ENCODE measurements around the gene DOCK9.
"Not testable (repeated sequence)": the region's sequence is repeated elsewhere in the genome, so short reads cannot be mapped to it uniquely, and the experiment has no call there.

DOCK9 gene

DNA sequence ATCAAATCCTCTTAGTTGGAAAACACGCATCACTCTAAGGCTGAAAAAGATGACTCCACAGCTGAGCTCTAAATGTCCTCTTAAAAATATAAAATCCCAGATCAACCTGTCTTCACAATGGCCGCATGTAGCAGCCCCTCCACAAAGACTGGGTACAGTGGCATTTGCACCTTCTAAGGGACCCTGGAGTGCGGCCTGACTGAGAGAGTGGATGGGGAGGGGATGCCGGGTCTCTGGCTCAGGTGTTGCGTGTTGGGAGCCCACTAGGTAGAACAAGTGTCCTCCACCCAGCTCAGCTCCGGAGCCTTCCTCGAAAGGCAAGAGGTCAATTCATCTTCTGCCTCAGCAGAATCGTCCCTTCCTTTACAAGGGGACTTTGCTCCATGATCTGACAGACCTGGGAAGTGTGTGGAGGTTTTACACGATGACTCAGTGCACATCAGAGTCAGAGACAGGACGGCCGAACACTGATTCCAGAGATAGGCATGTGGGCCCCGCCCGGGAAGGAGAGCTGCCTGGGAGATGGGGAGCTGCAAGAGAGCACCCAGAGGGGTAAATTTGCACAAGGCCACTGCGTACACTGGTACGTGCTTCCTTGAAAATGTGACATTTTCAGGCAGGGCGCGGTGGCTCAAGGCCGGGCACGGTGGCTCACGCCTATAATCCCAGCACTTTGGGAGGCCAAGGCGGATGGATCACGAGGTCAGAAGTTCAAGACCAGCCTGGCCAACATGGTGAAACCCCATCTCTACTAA lies 201.8 kb downstream of the DOCK9 start:
- DNase-seq (ENCODE audit: low read depth in 2 of 2): no peak

DNA sequence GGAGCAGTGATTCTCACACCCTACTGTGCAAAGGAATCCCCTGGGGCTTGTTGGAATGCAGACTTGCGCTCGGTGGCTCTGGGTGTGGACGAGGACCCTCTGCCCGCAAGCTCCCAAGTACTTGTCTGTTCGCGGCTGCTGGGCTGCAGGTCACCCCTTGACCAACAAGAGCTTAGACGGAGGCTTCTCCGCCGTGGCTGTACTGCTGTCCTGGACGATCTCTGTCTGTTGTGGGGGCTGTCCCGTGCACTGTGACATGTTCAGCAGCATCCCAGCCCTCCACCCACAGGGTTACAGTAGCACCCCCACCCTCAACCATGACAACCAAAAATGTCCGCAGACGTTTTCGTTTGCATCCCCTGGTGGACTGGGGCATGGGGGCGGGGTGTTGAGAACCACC lies 202.5 kb downstream of the DOCK9 start:
- no peak for DNase-seq (ENCODE audit: low read depth in 2 of 2)

DNA sequence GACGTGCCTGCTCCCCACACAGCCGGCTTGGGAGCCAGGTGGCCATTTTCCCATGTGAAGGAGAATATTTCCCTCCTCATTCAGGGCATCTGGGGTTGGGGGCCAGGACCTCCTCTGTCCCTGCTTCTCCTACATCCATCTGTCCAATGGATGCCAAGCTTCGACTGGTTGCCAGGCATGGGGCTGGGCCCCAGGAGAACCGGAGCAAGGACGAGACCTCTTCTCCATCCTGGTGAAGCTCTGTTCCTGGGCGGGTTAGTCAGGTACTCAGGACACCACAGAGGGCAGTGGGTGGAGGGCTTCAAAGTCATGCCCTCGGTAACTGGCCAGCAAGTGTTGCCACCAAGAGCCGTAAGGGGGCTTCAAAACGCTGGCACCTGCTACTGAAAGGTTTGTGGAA lies 203.1 kb downstream of the DOCK9 start:
- no peak for DNase-seq (ENCODE audit: low read depth in 2 of 2)

DNA sequence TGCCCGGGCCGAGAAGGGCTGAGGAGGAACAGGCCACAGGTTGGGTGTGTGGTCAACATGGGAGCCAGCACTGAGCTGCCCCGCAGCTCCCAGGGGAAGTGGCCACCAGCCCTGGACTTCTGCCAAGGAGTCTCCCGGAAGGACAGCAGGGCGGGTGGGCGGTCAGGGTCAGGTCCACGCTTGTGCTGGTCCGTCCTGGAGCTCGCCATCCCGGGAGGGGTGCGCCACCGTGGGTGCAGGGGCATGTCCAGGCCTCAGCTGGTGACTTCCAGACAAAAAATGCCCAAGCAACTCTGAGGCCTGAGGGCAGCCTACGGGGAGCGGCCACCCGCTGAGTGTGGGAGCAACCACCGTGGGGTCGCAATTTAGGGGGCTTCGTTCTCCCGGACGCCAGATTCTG lies 203.9 kb downstream of the DOCK9 start:
- no peak for DNase-seq (ENCODE audit: low read depth in 2 of 2)

DNA sequence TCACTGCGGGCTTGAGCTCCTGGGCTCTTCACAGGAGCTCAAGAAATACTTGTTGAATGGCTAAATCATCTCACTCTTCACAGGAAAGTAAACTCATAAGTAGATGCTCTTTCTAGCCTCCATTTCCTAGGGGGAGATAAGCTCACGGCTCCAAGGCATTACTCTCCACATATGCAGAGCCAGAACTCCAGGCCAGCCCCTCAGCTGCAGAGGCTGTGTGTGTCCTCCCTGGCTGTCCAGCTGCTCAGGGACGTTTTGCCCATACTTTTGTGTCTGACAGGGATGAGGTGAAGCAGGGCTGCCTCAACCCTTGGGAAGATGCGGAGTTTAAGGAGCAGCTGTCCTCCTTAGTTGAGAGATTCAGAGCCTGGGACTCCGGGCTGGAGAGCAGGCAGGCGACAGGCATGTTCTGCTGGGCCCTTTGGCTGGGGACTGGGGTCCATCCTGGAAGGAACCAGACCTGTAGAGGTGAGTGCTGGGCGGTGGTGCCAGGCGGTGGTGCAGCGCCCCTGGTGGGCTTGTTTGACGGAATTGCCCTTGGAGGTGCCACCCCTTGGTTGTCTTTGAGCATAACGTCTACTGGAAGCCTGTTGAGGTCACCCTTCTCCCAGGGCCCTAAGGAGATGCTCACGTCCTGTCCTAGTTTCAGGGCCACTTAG lies 204.9 kb downstream of the DOCK9 start:
- DNase-seq (ENCODE audit: low read depth in 2 of 2): no peak

DNA sequence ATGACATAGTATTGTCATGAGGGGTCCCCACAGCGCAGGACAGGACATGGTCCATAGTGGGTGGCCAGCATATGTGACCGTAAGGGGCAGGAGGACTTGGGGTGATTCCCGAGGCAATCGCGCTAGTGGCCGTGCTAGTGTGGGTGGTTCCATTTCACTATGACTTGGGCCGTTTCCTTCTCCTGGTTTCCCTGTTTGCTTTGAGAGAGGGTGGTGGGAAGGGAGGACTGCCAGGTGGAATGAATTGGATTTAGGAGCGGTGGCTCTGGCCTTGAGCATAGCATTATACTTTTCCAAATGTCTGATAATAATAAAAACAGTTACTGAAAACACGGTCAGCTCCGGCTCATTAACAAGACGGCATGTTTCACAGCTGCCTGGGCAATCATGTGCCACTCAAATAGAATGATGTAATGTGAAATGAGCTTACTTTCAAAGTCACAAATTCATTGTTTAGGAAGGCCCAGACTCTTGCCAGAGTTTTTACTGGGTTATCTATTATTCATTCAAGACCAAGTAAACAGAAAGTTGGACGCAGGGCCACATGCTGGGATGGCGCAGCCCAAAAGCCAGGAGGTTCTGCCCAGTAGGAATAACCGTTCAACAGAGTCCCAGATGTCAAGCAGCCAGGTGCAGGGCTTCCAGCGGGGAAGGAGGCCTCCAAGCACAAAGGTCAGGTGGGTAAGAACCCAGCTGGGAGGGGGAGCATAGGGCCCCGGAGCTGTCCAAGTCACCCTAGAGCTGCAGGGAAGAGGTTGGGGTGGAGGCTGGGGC lies 205.8 kb downstream of the DOCK9 start:
- DNase-seq (ENCODE audit: low read depth in 2 of 2): no peak

DNA sequence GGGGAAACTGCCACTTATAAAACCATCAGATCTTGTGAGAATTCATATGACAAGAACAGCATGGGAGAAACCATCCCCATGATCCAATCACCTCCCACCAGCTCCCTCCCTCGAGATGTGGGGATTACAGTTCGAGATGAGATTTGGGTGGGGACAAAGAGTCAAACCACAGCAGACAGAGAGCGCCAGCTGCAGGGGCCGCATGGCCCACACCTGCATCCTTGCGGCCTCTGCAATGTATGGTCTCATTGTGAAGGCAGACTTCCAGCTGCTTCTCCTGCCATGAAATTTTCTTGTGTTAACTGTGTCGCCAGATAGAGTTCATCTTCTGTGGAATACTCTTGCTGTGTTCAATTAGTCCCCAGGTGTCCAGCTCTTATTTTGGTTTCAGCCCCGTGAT lies 208.1 kb downstream of the DOCK9 start:
- DNase-seq (ENCODE audit: low read depth in 2 of 2): no peak

DNA sequence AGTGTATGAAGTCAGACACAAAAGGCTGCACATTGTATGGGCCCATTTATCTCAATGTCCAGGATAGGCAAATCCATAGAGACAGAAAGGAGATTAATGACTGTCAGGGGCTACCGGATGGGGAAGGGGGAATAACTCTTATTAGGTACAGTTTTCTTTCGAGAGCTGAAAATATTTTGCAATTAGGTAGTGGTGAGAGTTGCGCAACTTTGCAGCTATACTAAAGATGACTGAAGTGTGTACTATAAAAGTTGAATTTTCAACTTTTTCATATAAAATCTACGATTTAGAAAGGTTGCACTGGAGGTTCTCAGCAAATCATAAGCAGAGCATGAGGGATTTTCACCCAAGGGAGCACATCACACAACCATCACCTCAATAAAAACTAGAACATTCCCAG lies 209.3 kb downstream of the DOCK9 start:
- DNase-seq (ENCODE audit: low read depth in 2 of 2): no peak

DNA sequence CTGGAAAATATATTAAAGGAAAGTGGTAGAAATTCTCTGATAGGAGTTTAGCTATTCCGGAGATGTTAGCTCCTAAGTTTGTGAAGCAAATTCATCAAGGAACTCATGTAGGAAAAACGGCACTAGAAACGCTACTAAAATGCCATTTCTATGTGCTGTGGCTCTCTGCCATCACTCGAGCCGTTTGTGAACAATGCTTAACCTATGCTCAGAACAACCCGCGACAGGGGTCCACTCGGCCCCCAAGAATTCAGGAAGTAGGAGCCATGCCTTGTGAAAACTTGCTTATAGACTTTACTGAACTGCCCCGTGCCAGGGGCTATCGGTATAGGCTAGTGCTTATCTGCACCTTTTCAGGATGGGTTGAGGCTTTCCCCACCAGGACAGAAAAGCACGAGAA lies 211.2 kb downstream of the DOCK9 start:
- no peak for DNase-seq (ENCODE audit: low read depth in 2 of 2)

DNA sequence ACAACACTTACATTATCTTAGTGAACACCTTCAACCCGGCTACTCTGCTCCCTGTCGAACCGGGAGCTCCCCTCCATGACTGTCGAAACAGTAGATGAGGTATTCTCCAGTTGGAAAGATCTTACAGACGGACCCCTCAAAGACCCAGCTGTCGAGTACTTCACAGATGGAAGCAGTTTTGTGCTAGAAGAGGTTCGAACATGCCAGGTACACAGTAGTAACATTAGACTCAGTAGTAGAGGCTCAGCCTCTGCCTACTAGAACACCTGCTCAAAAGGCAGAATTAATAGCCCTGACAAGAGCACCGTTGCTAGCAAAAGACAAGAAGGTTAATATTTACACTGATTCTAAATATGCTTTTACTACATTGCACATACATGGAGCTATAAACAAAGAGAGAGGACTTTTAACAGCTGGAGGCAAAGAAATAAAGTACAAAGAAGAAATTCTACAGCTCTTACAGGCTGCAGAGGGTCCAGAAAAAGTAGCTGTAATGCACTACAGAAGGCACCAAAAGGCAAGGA lies 211.8 kb downstream of the DOCK9 start:
- no peak for DNase-seq (ENCODE audit: low read depth in 2 of 2)

DNA sequence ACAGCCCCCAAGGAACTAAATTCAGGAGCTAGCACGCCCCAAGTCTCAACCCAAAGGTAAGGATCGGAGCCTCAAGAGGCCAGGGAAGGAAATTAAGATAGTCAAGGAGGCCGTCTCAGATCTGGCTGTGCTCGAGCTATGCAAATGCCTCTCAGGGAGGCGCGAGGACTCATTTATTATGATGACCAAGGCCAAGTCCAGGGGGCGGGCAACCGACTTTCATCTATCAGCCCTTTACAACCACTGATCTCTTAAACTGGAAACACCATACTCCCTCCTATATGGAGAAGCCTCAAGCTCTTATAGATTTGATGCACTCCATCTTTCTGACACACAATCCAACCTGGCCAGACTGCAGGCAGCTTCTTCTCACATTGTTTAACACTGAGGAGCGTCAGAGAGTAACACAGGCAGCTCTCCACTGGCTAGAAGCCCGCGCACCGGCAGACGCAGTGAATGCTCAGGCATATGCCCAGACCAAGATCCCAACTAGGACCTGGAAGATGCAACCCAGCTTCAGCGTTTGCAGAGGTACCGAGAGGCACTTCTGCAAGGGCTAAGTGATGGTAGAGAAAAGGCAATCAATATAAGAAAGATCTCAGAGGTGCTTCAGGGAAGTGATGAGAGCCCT lies 215.8 kb downstream of the DOCK9 start:
- DNase-seq (ENCODE audit: low read depth in 2 of 2): no peak

DNA sequence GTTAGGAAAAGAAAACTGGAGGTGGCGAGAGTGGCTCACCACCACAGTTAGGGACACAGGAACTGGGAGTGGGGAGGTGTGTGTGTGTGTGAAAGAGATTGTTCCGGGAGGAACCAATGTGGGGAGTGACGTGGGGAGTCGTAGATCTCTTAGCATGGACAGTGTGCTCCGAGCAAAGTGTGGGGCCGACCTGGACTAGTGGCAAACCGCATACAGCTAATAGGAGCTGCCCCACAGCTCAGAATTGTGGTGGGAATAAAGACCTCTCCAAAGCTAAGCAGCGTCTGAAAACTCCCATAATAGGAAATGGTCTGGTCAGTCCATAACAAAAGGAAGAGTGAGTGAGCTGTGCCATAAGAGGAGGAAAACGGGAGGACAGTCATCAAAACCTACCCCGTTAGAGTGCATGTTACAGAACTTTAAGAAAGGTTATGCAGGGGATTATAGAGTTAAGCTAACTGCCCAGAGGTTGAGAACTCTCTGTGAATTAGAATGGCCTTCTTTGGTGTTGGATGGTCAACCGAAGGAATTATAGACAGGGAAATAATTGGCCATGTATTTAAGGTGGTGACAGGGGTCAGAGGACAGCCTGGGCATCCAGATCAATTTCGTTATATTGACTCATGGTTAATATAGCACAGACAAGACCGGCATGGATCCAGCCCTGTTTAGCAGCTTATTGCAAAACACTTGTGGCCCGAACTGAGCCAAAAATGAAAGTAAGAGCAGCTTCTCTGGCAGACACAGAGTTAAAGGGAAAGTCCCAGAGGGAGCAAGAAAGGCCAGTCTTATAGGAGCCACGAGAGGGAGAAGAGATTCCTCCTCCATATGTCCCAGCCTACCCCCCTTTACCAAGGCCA lies 216.5 kb downstream of the DOCK9 start:
- DNase-seq (ENCODE audit: low read depth in 2 of 2): no peak

DNA sequence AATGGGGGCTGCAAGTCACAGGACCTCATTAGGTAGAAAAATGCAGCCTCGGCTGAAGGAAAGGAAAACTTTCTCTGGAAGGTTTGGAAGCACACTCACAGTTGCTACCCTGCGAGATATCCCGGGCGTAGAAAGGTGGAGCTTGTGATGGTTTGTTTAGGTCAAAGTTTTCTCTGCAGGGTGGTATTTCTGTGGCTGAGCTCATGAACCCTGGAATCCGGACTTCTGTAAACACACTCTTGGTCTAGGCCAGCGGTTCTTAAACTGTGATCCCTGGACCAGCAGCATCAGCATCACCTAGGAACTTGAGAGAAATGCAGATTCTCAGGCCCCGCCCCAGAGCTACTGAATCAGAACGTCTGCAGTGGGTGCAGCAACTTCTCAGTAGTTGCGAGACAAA lies 222.1 kb downstream of the DOCK9 start:
- DNase-seq (ENCODE audit: low read depth in 2 of 2): no peak

DNA sequence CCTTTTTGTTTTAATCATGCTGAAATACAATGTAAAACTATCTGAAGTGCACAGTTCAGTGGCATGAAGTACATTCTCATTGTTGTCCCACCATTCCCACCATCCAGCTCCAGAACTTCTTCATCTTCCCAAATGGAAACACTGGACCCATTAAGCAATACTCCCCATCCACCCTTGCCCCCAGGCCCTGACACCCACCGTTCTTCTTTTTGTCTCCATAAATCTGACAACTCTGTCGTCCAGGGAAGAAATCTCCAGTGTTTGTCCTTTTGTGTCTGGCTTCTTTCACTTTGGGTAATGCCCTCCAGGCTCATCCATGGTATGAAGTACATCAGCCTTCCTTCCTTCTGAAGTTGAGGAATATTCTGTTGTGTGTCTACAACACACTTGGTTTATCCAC lies 222.7 kb downstream of the DOCK9 start:
- no peak for DNase-seq (ENCODE audit: low read depth in 2 of 2)

DNA sequence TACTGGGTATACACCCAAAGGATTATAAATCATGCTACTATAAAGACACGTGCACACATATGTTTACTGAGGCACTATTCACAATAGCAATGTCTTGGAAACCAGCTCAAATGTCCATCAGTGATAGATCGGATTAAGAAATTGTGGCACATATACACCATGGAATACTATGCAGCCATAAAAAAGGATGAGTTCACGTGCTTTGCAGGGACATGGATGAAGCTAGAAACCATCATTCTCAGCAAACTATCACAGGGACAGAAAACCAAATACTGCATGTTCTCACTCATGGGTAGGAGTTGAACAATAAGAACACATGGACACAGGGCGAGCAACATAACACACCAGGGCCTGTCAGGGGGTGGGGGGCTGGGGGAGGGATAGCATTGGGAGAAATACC lies 223.4 kb downstream of the DOCK9 start:
- DNase-seq (ENCODE audit: low read depth in 2 of 2): not testable (repeated sequence)

DNA sequence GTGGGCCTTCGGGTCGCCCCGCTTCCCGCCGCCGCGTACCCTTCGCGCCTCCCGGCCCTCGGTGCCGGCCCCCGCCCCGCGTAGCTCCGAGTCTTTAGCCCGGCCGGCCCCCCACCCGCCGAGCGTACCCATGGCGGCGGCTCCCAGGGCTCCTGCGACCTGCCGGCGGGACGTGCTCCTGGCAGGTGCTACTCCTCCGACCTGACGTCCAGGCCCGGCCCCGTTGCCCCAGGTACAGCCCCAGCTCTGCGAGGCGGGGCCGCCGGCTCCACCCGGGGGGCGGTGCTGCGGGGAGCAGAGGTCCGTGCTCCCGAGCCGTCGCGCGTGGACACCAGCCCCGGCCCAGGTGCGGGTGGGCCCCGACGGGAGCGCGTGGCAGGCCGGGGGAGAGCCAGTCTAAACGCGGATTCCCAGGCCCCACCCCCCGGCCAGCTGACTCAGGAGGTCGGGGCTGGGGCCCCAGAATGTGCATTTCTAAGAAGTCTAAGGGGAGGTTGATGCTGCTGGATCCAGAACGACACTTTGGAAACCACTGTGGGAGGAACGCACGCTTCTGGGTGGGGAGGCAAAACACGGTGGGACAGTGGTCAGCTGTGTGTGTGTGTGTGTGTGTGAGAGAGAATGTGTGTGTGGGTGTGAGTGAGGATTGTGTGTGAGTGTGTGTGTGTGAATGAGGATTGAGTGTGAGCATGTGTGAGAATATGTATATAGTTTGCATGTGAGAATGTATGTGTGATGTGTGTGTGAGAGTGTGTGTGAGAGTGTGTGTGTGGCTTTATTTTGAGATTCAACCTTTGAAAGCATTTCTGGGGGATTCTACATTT lies 225.2 kb downstream of the DOCK9 start, which contains the start of gene SLC15A1:
Gene SLC15A1 (minus strand): TSS at position 206 of the 824 bp plus-strand sequence. CDS start 74 bp downstream, at position 132.
- no peak for DNase-seq (ENCODE audit: low read depth in 2 of 2)

DNA sequence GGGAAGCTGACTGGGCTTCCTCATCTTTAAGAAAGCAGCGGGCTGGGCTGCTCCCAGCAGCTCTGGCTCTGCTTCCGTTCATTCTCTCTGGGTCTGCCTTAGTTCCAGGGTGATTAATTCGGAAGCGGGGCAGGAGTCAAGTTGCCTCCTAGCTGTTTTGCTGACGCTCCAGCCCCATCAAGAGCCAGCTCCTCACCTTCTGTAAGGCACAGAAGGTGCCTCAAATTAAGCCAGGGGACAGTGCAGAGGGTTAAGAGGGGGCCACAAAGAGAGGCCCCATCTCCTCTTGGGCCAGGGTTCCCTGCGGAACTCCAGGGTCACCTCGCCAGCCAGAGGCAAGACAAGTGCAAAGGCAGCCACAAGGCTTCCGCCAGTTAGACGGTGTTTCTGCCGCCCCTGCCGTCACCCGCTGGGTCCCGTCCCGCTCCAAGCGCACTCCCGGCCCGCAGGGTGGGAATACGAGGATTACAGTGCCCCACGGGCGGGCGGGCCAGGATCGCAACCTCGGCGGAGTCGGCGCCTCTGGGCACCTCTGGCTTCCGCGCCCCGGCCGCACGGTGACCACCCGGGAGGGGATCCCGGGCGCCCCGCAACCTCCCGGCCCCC lies 225.9 kb downstream of the DOCK9 start:
- no peak for DNase-seq (ENCODE audit: low read depth in 2 of 2)

DNA sequence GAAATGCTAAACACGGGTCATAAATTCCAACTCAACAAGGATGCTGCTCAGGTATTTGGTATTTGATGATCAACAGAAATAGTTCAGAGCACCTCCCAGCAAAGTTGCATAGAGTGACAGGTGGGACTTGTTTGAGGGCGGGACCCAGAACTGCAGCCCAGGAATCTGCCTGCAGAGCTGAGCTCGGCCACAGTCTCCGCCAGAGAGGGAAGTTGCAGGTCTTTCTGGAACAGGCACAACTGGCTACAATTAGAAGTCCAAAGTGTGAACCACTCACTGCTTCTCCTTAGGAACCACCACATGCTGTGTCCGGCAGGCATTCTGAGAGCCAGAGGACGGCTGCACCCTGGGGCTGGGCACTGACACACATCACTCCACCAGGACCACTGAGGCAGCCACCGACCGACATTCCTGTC lies 226.5 kb downstream of the DOCK9 start:
- no peak for DNase-seq (ENCODE audit: low read depth in 2 of 2)

DNA sequence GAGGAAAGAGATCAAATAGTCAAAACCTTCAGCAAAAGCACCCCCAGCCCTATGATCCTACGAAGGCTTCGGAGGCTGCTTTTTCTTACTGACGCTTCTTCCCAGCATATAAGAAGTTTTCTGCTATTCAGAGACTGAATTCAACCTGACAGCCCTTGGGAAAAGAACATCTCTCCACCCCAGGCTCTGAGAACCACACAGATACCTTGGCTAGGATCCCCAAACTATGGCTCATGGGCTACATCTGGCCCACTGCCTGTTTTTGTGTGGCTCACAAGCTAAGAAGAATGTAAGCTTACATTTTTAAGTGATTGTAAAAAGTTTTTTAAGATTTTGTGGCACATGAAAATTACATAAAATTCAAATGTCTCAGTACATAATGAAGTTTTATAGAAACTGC lies 228.4 kb downstream of the DOCK9 start:
- no peak for DNase-seq (ENCODE audit: low read depth in 2 of 2)

DNA sequence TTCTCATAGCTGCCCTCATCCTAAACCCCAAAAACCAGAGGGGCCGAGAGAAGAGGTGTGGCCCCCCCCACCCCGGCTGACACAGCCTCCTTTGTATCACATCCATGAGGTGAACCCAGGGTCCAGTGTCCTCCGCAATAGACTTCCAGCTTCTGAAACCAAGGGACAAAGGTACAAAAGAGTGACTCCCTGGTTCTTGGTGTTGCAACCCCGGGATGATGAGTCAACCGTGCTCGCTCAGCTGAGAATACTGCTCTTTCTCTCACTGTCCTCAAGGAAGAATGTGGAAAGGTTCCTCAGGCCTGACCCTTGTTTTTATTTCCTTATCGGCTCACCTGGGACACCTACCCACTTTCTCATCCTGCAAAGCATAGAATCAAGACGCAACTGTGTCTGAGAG lies 230.9 kb downstream of the DOCK9 start:
- no peak for DNase-seq (ENCODE audit: low read depth in 2 of 2)

All from stimulated activated CD8-positive, alpha-beta memory T cell treated with anti-CD3 and anti-CD28 coated beads, Interleukin-15, amount 100 ng/mL, for 48 hours (primary cell).